IMR-90 (cell line): ENCODE measurements around the gene ARHGAP12. TPM values are rescaled to one million over a fixed set of nuclear protein-coding genes. Genes with fewer than 3 reads are reported as not detected.

Source experiments
- ATAC-seq: fragments of 200-7000 bp; cut with Tn5 transposase; 2 replicates; pipeline ENCODE4 v1.9.1; 2020; ENCODE audit warnings: low read depth, mild to moderate bottlenecking, moderate library complexity
- BruUV-seq: library from RNA; stranded (reverse); fragments of 400-500 nt; replicated peaks from 2 replicates; lab custom pipeline; 2021; lab: Mats Ljungman, UMichigan
- CTCF ChIA-PET: fragments of 300-600 bp; formaldehyde crosslinking; extraction: SDS; loops from one replicate; lab custom pipeline; 2021; ENCODE audit warnings: antibody characterized with exemption; lab: Yijun Ruan, JAX
- POLR2A ChIA-PET: fragments of 300-600 bp; sonication (Branson Sonifier 250); formaldehyde crosslinking; loops from one replicate; lab custom pipeline; 2022; ENCODE audit warnings: antibody characterized with exemption; ENCODE audit not compliant: unreplicated experiment; lab: Charles Lee
- DNase-seq: peaks from one replicate; pipeline ENCODE4 v3.0.0; 2013
- H2AFZ ChIP-seq: replicated peaks from 2 replicates; pipeline ENCODE3; 2013; ENCODE audit warnings: low read length, mild to moderate bottlenecking; ENCODE audit not compliant: poor library complexity
- H2AK5ac ChIP-seq: 2 replicates; pipeline ENCODE4 v1.6.1; 2013; ENCODE audit warnings: low read depth, low read length, inconsistent platforms
- H2AK9ac ChIP-seq: replicated peaks from 2 replicates; pipeline ENCODE3; 2013; ENCODE audit warnings: mild to moderate bottlenecking, low read depth, low read length, moderate library complexity; ENCODE audit not compliant: poor library complexity
- H2BK120ac ChIP-seq: 2 replicates; pipeline ENCODE4 v1.6.1; 2013; ENCODE audit warnings: low read depth, low read length, inconsistent platforms
- H2BK15ac ChIP-seq: 3 replicates; pipeline ENCODE4 v1.6.1; 2013; ENCODE audit warnings: low read depth, low read length, inconsistent platforms
- H2BK20ac ChIP-seq: 2 replicates; pipeline ENCODE4 v1.6.1; 2013; ENCODE audit warnings: low read depth, mild to moderate bottlenecking, inconsistent platforms, low read length, moderate library complexity
- H2BK5ac ChIP-seq: 2 replicates; pipeline ENCODE4 v1.6.1; 2013; ENCODE audit warnings: mild to moderate bottlenecking, low read depth, low read length, inconsistent platforms; ENCODE audit not compliant: poor library complexity, severe bottlenecking
- H3K14ac ChIP-seq: replicated peaks from 2 replicates; pipeline ENCODE4 v1.6.1; 2013; ENCODE audit warnings: low read depth, low read length, inconsistent platforms
- H3K18ac ChIP-seq: 2 replicates; pipeline ENCODE4 v1.6.1; 2013; ENCODE audit warnings: low read depth, low read length, control low read depth
- H3K23ac ChIP-seq: 2 replicates; pipeline ENCODE4 v1.6.1; 2013; ENCODE audit warnings: low read depth, low read length, inconsistent platforms
- H3K27ac ChIP-seq: 2 replicates; pipeline ENCODE4 v1.5.1; 2013; ENCODE audit warnings: mild to moderate bottlenecking, control low read depth, low read length; ENCODE audit not compliant: insufficient read depth
- H3K27me3 ChIP-seq: 2 replicates; pipeline ENCODE4 v1.6.1; 2013; ENCODE audit warnings: low read length; ENCODE audit not compliant: control insufficient read depth, insufficient read depth
- H3K36me3 ChIP-seq: 2 replicates; pipeline ENCODE4 v1.6.1; 2013; ENCODE audit warnings: low read length, mixed read lengths; ENCODE audit not compliant: control insufficient read depth, insufficient read depth
- H3K4ac ChIP-seq: 2 replicates; pipeline ENCODE4 v1.6.1; 2013; ENCODE audit warnings: low read depth, low read length, inconsistent platforms
- H3K4me1 ChIP-seq: 2 replicates; pipeline ENCODE4 v1.6.1; 2013; ENCODE audit warnings: low read length, mixed read lengths; ENCODE audit not compliant: control insufficient read depth, insufficient read depth
- H3K4me2 ChIP-seq: 2 replicates; pipeline ENCODE4 v1.6.1; 2013; ENCODE audit warnings: low read depth, mild to moderate bottlenecking, control low read depth, low read length, moderate library complexity
- H3K4me3 ChIP-seq: 2 replicates; pipeline ENCODE4 v1.5.1; 2013; ENCODE audit warnings: low read depth, mild to moderate bottlenecking, control low read depth, low read length, moderate library complexity; ENCODE audit not compliant: insufficient read depth
- H3K56ac ChIP-seq: 2 replicates; pipeline ENCODE4 v1.6.1; 2013; ENCODE audit warnings: low read length, inconsistent platforms; ENCODE audit not compliant: insufficient read depth; ENCODE audit errors: extremely low read depth
- H3K79me1 ChIP-seq, 2 experiments: 2 replicates each; pipeline ENCODE4 v1.6.1; 2013; ENCODE audit warnings: low read length in 2 of 2, inconsistent platforms in 1 of 2, low read depth in 1 of 2
- H3K9ac ChIP-seq: 2 replicates; pipeline ENCODE4 v1.6.1; 2013; ENCODE audit warnings: low read depth, low read length, control low read depth
- H3K9me1 ChIP-seq: 2 replicates; pipeline ENCODE4 v1.6.1; 2013; ENCODE audit warnings: low read length, inconsistent platforms; ENCODE audit not compliant: insufficient read depth
- H3K9me3 ChIP-seq: 2 replicates; pipeline ENCODE4 v1.6.1; 2013; ENCODE audit warnings: low read length; ENCODE audit not compliant: control insufficient read depth, insufficient read depth
- H4K20me1 ChIP-seq: 2 replicates; pipeline ENCODE4 v1.6.1; 2013; ENCODE audit warnings: low read length, inconsistent platforms; ENCODE audit not compliant: insufficient read depth
- H4K5ac ChIP-seq: 2 replicates; pipeline ENCODE4 v1.6.1; 2013; ENCODE audit warnings: mild to moderate bottlenecking, low read depth, low read length, control low read depth
- H4K8ac ChIP-seq, 2 experiments: 2 replicates each; pipeline ENCODE4 v1.6.1; 2013; ENCODE audit warnings: low read depth in 2 of 2, low read length in 2 of 2, control low read depth in 1 of 2, inconsistent platforms in 1 of 2
- H4K91ac ChIP-seq: 2 replicates; pipeline ENCODE4 v1.6.1; 2013; ENCODE audit warnings: low read depth, low read length, inconsistent platforms; ENCODE audit not compliant: insufficient read depth
- CTCF ChIP-seq: conservative IDR thresholded peaks from 2 replicates; pipeline ENCODE4 v1.5.1; 2012; ENCODE audit warnings: mild to moderate bottlenecking, low read depth, low read length, improper control_type of control experiment
- ELK1 ChIP-seq: fragments of 150-350 bp; IDR thresholded peaks from 2 replicates; pipeline ENCODE4 v1.6.1; 2016; ENCODE audit warnings: low read depth, mild to moderate bottlenecking, low read length, moderate library complexity, borderline replicate concordance
- MAFK ChIP-seq: IDR thresholded peaks from 2 replicates; pipeline ENCODE4 v1.6.1; 2012; ENCODE audit warnings: low read depth, low read length, improper control_type of control experiment
- POLR2A ChIP-seq: IDR thresholded peaks from 2 replicates; pipeline ENCODE4 v1.6.1; 2012; ENCODE audit warnings: mild to moderate bottlenecking, low read depth, low read length
- RCOR1 ChIP-seq: IDR thresholded peaks from 2 replicates; pipeline ENCODE4 v1.6.1; 2012; ENCODE audit warnings: mild to moderate bottlenecking, low read length, improper control_type of control experiment; ENCODE audit not compliant: insufficient replicate concordance
- RFX5 ChIP-seq: IDR thresholded peaks from 2 replicates; pipeline ENCODE4 v1.8.0; 2012; ENCODE audit warnings: low read depth, mild to moderate bottlenecking, low read length, moderate library complexity
- WGBS, 2 experiments: methylation state at CpG; one replicate each; pipeline versions ENCODE4 v1.1.5 to v1.1.7; 2013; ENCODE audit warnings: missing lambda C conversion rate in 2 of 2; ENCODE audit not compliant: insufficient read length in 1 of 2; ENCODE audit errors: extremely low coverage in 2 of 2; 5-methylcytosine and 5-hydroxymethylcytosine counted together
- dilution Hi-C: fragments of 300-500 bp; cut with HindIII; formaldehyde crosslinking; loops from one replicate; pipeline ENCODE4 v1.14.3; 2018; ENCODE audit warnings: low sequenced_read_pairs; ENCODE audit not compliant: unreplicated experiment
- in situ Hi-C: fragments of 300-500 bp; cut with MboI; formaldehyde crosslinking; loops from 3 replicates; pipeline ENCODE4 v1.14.3; 2019; ENCODE audit warnings: low sequenced_read_pairs, inconsistent platforms, mixed read lengths
- intact Hi-C: fragments of 100-400 bp; cut with micrococcal nuclease; formaldehyde crosslinking; loops from 2 replicates; pipeline ENCODE4 v1.10.0; 2022
- polyA plus RNA-seq, 3 experiments: library from polyadenylated mRNA; depleted of rRNA; stranded (reverse); fragments of >200 nt; gene quantifications; 2 replicates each; pipeline ENCODE4 v1.2.3, GENCODE V29; 2012; ENCODE audit warnings: low replicate concordance in 1 of 3
- total RNA-seq: library from RNA; depleted of rRNA; stranded (reverse); fragments of >200 nt; gene quantifications from 2 replicates; pipeline ENCODE4 v1.2.3, GENCODE V29; 2012

Gene ARHGAP12
- total and polyA plus RNA-seq, 2 of the 4 experiments (the other 2 are of a cell fraction), result 9.0 to 28.5 TPM

- no peak overlapping the region for H3K14ac ChIP-seq
- H3K23ac ChIP-seq, result no peak overlapping the region
- H3K4ac ChIP-seq, result no peak overlapping the region
- no peak overlapping the region for H3K27ac ChIP-seq
- no peak overlapping the region for H3K18ac ChIP-seq
- no peak overlapping the region for H2BK5ac ChIP-seq
- peaks cover 9% of the 10 kb centered on the region for H3K9me1 ChIP-seq
- H3K9me3 ChIP-seq, result no peaks in the 10 kb centered on the region
- intact Hi-C loops, result no loop called here
- H2AK9ac ChIP-seq, result no peak overlapping the region
- no peaks in the 10 kb centered on the region for H3K36me3 ChIP-seq
- no peak overlapping the region for H3K9ac ChIP-seq
- ATAC-seq (no peak), DNase-seq (no peak)
- no peaks in the 10 kb centered on the region for H3K27me3 ChIP-seq
- peaks cover 70% of the 10 kb centered on the region for H4K20me1 ChIP-seq
- H2BK120ac ChIP-seq, result no peak overlapping the region
- peaks cover 13 to 72% of the 10 kb centered on the region in 2 experiments for H3K79me1 ChIP-seq
- WGBS, 2 experiments, result no CpG with 5 or more reads among the region's 2 CpGs
- no peak overlapping the region for H2BK20ac ChIP-seq
- H4K8ac ChIP-seq, result no peak overlapping the region
- H3K4me3 ChIP-seq, result no peak overlapping the region
- CTCF ChIA-PET, result no interaction called here
- H4K91ac ChIP-seq, result no peak overlapping the region
- H3K4me1 ChIP-seq, result peaks cover 11% of the 10 kb centered on the region
- no TSS peak for BruUV-seq
- H2AFZ ChIP-seq, result no peak overlapping the region
- no peak overlapping the region for H3K4me2 ChIP-seq
- TF ChIP-seq RCOR1, result no peak
- TF ChIP-seq CTCF, result no peak
- no peak for TF ChIP-seq ELK1
- TF ChIP-seq MAFK, result no peak
- TF ChIP-seq RFX5, result no peak
- no peak for TF ChIP-seq POLR2A
- H2AK5ac ChIP-seq, result no peak overlapping the region
- no peak overlapping the region for H4K5ac ChIP-seq
- dilution Hi-C loops, result no loop called here
- POLR2A ChIA-PET, result no interaction called here
- H3K56ac ChIP-seq, result no peak overlapping the region
- H2BK15ac ChIP-seq, result no peak overlapping the region
- in situ Hi-C loops, result no loop called here
Measured at GRCh38 chr10:31914370-31914769, 14.3 kb downstream of the ARHGAP12 start.
